Measurements from ENCODE around the gene RPL28. TPM values are rescaled to one million over a fixed set of nuclear protein-coding genes. Genes with fewer than 3 reads are reported as not detected.

The RPL28 gene
- total RNA-seq, 4 donors from 2014 or later = 116 to 394 (median 283) TPM

DNA sequence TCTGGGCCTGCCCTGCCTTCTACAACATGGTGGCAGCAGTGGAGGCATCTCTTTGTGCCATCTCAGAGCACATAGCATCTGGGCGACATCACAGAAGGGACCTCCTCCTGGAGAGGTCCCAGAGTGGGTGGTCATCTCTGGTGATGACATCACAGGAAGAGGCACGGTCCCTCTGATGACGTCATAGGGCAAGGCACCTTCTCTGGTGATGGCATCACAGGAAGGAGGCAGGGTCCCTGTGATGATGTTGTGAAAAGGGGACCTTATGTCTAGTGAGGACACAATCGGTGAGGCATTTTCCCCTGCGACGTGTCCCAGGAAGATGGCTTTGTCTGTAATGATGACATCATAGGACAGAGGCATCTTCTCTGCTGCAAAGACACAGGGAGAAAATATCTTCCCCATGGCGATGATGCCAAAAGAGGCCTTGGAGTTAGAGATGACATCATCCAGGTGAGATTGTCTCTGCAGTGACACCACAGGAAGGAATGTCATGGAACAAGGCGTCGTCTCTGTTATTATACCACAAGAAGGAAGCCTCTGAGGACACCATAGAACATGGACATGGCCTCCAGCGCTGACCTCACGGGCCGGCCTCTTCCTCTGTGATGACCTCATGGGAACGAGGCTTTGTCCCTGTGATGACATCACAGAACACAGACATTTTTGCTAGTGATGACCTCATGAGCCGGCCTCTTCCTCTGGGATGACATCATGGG lies 46.7 kb downstream of the RPL28 start:
- Histone ChIP-seq H3K27me3 (peaks cover 0 to 13% of the 10 kb centered on the region in 2 donors), H3K4me1 (no peaks in the 10 kb centered on the region), H3K36me3 (no peaks in the 10 kb centered on the region), H3K9me3 (no peaks in the 10 kb centered on the region), H3K4me3 (no peak overlapping the region), H3K27ac (no peak overlapping the region)
- TF ChIP-seq, protein P1, sequence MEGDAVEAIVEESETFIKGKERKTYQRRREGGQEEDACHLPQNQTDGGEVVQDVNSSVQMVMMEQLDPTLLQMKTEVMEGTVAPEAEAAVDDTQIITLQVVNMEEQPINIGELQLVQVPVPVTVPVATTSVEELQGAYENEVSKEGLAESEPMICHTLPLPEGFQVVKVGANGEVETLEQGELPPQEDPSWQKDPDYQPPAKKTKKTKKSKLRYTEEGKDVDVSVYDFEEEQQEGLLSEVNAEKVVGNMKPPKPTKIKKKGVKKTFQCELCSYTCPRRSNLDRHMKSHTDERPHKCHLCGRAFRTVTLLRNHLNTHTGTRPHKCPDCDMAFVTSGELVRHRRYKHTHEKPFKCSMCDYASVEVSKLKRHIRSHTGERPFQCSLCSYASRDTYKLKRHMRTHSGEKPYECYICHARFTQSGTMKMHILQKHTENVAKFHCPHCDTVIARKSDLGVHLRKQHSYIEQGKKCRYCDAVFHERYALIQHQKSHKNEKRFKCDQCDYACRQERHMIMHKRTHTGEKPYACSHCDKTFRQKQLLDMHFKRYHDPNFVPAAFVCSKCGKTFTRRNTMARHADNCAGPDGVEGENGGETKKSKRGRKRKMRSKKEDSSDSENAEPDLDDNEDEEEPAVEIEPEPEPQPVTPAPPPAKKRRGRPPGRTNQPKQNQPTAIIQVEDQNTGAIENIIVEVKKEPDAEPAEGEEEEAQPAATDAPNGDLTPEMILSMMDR (IDR thresholded peaks at IDR 0.05) = no peak
- TF ChIP-seq POLR2A (IDR thresholded peaks at IDR 0.05) = no peak
- no peak for DNase-seq

DNA sequence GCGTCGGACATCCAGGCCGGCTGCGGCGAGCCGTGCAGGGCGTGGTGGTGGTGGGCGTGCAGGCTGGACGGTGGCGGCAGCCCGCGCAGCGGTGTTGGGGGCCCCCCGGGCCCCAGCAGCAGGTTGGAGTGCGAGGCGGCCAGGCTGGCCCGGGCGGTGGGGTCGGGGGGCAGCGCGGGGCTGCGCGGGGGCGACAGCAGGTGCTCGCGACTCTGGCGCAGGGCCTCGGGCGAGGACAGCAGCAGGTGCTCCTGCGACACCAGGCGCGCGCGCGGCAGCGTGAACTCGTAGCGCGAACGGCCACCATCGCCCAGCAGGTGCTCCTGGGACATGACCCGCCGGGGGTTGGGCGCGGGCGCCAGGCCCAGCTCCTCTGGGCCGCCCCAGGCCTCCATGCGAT lies 47.6 kb downstream of the RPL28 start:
- Histone ChIP-seq H3K4me3 (no peak overlapping the region), H3K36me3 (no peaks in the 10 kb centered on the region), H3K4me1 (no peaks in the 10 kb centered on the region), H3K27me3 (peaks cover 0 to 21% of the 10 kb centered on the region in 2 donors), H3K27ac (no peak overlapping the region), H3K9me3 (no peaks in the 10 kb centered on the region)
- TF ChIP-seq, protein P1 (IDR thresholded peaks at IDR 0.05) = no peak
- TF ChIP-seq POLR2A (IDR thresholded peaks at IDR 0.05) = no peak
- DNase-seq = no peak

DNA sequence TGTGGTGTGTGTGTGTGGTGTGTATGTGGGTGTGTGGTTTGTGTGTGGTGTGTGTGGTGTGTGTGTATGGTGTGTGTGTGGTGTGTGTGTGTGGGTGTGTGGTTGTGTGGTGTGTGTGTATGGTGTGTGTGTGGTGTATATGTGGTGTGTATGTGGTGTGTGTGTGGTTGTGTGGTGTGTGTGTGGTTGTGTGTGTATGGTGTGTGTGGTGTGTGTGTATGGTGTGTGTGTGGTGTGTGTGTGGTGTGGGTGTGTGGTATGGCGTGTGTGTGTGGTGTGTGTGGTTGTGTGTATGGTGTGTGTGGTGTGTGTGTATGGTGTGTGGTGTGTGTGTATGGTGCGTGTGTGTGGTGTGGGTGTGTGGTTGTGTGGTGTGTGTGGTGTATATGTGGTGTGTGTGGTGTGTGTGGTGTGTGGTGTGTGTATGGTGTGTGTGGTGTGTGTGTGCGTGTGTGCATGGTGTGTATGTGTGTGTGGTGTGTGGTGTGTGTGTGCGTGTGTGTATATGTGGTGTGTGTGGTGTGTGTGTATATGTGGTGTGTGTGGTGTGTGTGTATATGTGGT lies 48.7 kb downstream of the RPL28 start:
- Histone ChIP-seq H3K36me3 (no peaks in the 10 kb centered on the region), H3K9me3 (no peaks in the 10 kb centered on the region), H3K27me3 (peaks cover 0 to 21% of the 10 kb centered on the region in 2 donors), H3K4me1 (no peaks in the 10 kb centered on the region), H3K4me3 (no peak overlapping the region), H3K27ac (no peak overlapping the region)
- no peak for TF ChIP-seq POLR2A (IDR thresholded peaks at IDR 0.05)
- TF ChIP-seq, protein P1 (IDR thresholded peaks at IDR 0.05) = no peak
- DNase-seq = no peak

DNA sequence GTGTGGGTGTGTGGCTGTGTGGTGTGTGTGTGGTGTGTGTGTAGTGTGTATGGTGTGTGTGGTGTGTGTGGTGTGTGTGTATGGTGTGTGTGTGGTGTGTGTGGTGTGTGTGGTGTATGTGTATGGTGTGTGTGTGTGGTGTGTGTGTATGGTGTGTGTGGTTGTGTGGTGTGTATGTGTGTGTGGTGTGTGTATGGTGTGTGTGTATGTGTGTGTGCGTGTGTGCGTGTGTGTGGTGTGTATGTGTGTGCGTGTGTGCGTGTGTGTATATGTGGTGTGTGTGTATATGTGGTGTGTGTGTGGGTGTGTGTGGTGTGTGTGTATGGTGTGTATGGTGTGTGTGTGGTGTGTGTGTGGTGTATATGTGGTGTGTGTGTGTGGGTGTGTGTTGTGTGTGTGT lies 49.3 kb downstream of the RPL28 start:
- TF ChIP-seq POLR2A (IDR thresholded peaks at IDR 0.05) = no peak
- TF ChIP-seq, protein P1 (IDR thresholded peaks at IDR 0.05) = no peak
- H3K36me3 ChIP-seq = no peaks in the 10 kb centered on the region

DNA sequence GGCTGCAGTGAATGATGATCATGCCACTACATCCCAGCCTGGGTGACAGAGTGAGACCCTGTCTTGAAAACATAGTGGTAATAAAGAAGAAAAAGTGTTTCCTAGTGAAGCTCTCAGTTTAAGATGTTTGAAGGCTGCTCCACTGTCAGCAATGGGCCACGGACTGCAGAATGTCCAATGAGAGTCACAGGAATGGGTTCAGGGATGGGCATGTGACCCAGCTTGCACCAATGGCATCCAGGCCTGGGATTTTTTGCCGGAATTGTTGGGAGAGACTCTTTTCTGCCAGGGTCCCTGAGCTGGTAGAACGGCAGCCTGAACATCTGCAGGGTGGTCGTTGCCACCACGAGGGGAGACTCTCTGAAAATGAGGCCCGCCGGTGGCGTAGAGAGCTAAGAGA lies 51.1 kb downstream of the RPL28 start:
- Histone ChIP-seq H3K4me1 (peaks cover 0 to 14% (median 6%) of the 10 kb centered on the region in 4 donors), H3K4me3 (no peak overlapping the region), H3K27me3 (peaks cover 0 to 40% of the 10 kb centered on the region in 2 donors), H3K27ac (no peak overlapping the region), H3K9me3 (no peaks in the 10 kb centered on the region), H3K36me3 (no peaks in the 10 kb centered on the region)
- DNase-seq = no peak
- TF ChIP-seq, protein P1 (IDR thresholded peaks at IDR 0.05) = no peak
- TF ChIP-seq POLR2A (IDR thresholded peaks at IDR 0.05) = no peak

More for the DNA sequence above, 49.3 kb downstream of the RPL28 start:
- H3K4me1 ChIP-seq = no peaks in the 10 kb centered on the region
- no peaks in the 10 kb centered on the region for H3K9me3 ChIP-seq
- no peak overlapping the region for H3K27ac ChIP-seq
- H3K4me3 ChIP-seq = no peak overlapping the region
- peaks cover 0 to 22% of the 10 kb centered on the region in 2 donors for H3K27me3 ChIP-seq
- no peak for DNase-seq
